ENCODE measurements around the gene NDUFB6.

Gene NDUFB6

DNA sequence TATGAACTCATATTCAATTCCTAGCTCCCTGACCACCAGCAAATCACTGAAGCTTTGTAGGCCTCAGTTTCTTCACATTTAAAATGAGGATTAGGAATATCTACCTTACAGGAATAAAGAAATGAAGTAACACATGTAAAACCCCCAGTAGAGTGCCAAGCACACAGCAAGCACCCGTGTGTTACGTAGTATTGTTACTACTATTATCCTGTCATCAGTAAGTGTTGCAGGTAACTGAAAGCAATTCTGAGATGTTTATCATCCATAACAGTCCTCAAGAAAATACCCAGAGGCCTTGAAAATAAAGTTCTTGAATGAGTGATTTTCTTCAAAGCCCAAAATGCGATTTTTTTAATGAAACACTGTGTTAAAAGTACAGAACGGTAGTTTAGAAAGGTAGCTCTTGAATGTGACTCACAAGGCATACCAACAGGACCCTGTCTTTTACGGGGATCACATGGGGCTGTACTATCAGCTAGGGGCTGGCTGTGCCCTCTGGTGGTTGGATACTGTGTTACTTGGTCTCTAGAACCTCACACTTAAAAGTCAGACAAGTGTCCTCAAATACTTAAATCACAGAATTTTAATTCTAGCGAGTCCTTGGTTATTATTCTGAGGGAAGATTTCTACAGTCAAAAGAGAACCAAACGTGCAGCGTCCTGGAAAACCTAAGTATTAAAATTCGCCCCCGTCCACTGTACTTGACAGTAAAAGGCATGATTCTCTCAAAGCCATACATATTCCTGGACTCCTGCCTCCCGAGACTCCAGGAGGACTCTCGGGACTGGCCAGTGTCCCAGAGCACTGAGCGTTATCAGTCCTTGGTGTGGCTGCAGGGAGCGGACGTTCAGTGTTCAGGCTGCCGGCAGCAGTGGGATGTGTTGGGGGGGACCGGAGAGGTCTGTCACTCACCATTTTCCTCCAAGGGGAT, 725 bp downstream of the NDUFB6 start:
- no peaks in the 10 kb centered on the region for H3K9me3 ChIP-seq (ENCODE audit: control insufficient read depth, low read length)
- peak overlapping the region; percentile 95 for H3K4me3 ChIP-seq (ENCODE audit: insufficient read depth, low read depth, low read length)
- H3K4me1 ChIP-seq (ENCODE audit: control insufficient read depth, insufficient read depth, low read length), result no peaks in the 10 kb centered on the region
- no peaks in the 10 kb centered on the region for H3K27me3 ChIP-seq (ENCODE audit: control insufficient read depth, insufficient read depth, low read length, poor library complexity, severe bottlenecking)
- WGBS, 2 experiments, result 1 to 3% methylated on average over 15 to 17 of the region's 17 CpGs
- H3K27ac ChIP-seq (ENCODE audit: insufficient read depth, low read depth, low read length, poor library complexity, severe bottlenecking), result peak overlapping the region; percentile 52
- H3K36me3 ChIP-seq (ENCODE audit: control insufficient read depth, insufficient read depth, low read length), result no peaks in the 10 kb centered on the region

DNA sequence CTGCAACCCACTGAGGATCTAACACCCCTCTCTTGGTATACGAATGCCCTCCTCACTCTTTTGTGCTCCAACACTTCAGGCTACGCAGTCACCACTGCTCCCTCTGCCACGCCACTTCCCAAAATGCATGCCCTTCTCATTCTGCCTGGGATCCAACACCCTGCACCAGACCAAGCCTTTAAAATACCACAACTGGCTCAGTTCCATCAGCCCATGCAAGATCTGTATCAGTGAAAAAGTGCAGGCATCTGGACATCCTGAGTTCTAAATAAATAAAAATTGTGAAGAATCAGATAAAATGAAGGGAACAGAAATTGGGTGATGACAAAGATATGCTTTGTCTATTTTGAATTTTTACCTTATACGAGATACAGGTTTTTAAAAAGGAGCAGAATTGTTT, 2.7 kb downstream of the NDUFB6 start:
- Histone ChIP-seq H3K4me1 (ENCODE audit: control insufficient read depth, insufficient read depth, low read length) (no peaks in the 10 kb centered on the region), H3K9me3 (ENCODE audit: control insufficient read depth, low read length) (no peaks in the 10 kb centered on the region), H3K4me3 (ENCODE audit: insufficient read depth, low read depth, low read length) (no peak overlapping the region), H3K27ac (ENCODE audit: insufficient read depth, low read depth, low read length, poor library complexity, severe bottlenecking) (no peak overlapping the region), H3K36me3 (ENCODE audit: control insufficient read depth, insufficient read depth, low read length) (peaks cover 10% of the 10 kb centered on the region), H3K27me3 (ENCODE audit: control insufficient read depth, insufficient read depth, low read length, poor library complexity, severe bottlenecking) (no peaks in the 10 kb centered on the region)
- 93 to 95% methylated on average over 3 to 4 of the region's 4 CpGs for WGBS, 2 experiments

GRCh38 chr9:32566770-32567169, 6.2 kb downstream of the NDUFB6 start:
- no peaks in the 10 kb centered on the region for H3K27me3 ChIP-seq (ENCODE audit: control insufficient read depth, insufficient read depth, low read length, poor library complexity, severe bottlenecking)
- 95 to 96% methylated on average over 26 of the region's 26 CpGs for WGBS, 2 experiments

DNA sequence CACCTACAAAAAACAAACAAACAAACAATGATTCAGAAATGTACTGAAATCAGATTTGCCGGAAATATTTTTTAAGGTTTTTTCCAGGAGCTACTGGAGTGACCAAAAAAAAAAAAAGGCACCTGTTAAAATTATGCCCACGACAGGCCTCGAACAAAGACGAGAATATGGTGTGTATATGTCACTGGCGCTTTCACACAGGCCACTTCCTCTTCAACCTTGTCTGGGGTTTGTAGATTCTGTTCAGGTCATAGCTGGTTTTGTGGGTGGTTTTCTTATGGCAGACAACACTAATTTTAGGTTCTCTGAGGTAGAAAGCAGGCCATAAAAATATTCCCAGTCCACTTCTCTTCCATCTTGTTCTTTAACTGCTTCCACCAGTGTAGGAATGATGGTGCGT, 7.0 kb downstream of the NDUFB6 start:
- Histone ChIP-seq H3K9me3 (ENCODE audit: control insufficient read depth, low read length) (no peaks in the 10 kb centered on the region), H3K27me3 (ENCODE audit: control insufficient read depth, insufficient read depth, low read length, poor library complexity, severe bottlenecking) (no peaks in the 10 kb centered on the region)

More at GRCh38 chr9:32566770-32567169, 6.2 kb downstream of the NDUFB6 start:
- no peak overlapping the region for H3K27ac ChIP-seq (ENCODE audit: insufficient read depth, low read depth, low read length, poor library complexity, severe bottlenecking)
- no peak overlapping the region for H3K4me3 ChIP-seq (ENCODE audit: insufficient read depth, low read depth, low read length)
- H3K36me3 ChIP-seq (ENCODE audit: control insufficient read depth, insufficient read depth, low read length), result peaks cover 10% of the 10 kb centered on the region
- H3K9me3 ChIP-seq (ENCODE audit: control insufficient read depth, low read length), result no peaks in the 10 kb centered on the region
- H3K4me1 ChIP-seq (ENCODE audit: control insufficient read depth, insufficient read depth, low read length), result no peaks in the 10 kb centered on the region

GRCh38 chr9:32558408-32558934, 14.5 kb downstream of the NDUFB6 start:
- Histone ChIP-seq H3K4me1 (ENCODE audit: control insufficient read depth, insufficient read depth, low read length) (no peaks in the 10 kb centered on the region), H3K27me3 (ENCODE audit: control insufficient read depth, insufficient read depth, low read length, poor library complexity, severe bottlenecking) (no peaks in the 10 kb centered on the region), H3K27ac (ENCODE audit: insufficient read depth, low read depth, low read length, poor library complexity, severe bottlenecking) (no peak overlapping the region), H3K9me3 (ENCODE audit: control insufficient read depth, low read length) (no peaks in the 10 kb centered on the region), H3K4me3 (ENCODE audit: insufficient read depth, low read depth, low read length) (no peak overlapping the region), H3K36me3 (ENCODE audit: control insufficient read depth, insufficient read depth, low read length) (no peaks in the 10 kb centered on the region)
- WGBS, 2 experiments, result 94 to 97% methylated on average over 2 of the region's 3 CpGs

More for the DNA sequence above, 7.0 kb downstream of the NDUFB6 start:
- Histone ChIP-seq H3K27ac (ENCODE audit: insufficient read depth, low read depth, low read length, poor library complexity, severe bottlenecking) (no peak overlapping the region), H3K4me1 (ENCODE audit: control insufficient read depth, insufficient read depth, low read length) (no peaks in the 10 kb centered on the region), H3K36me3 (ENCODE audit: control insufficient read depth, insufficient read depth, low read length) (peaks cover 10% of the 10 kb centered on the region), H3K4me3 (ENCODE audit: insufficient read depth, low read depth, low read length) (no peak overlapping the region)
- 98% methylated on average over 5 to 6 of the region's 6 CpGs for WGBS, 2 experiments

- Histone ChIP-seq H3K27me3 (ENCODE audit: control insufficient read depth, insufficient read depth, low read length, poor library complexity, severe bottlenecking) (no peaks in the 10 kb centered on the region), H3K4me3 (ENCODE audit: insufficient read depth, low read depth, low read length) (no peak overlapping the region), H3K4me1 (ENCODE audit: control insufficient read depth, insufficient read depth, low read length) (no peaks in the 10 kb centered on the region), H3K36me3 (ENCODE audit: control insufficient read depth, insufficient read depth, low read length) (no peaks in the 10 kb centered on the region), H3K27ac (ENCODE audit: insufficient read depth, low read depth, low read length, poor library complexity, severe bottlenecking) (no peak overlapping the region), H3K9me3 (ENCODE audit: control insufficient read depth, low read length) (no peaks in the 10 kb centered on the region)
Observed at GRCh38 chr9:32554591-32554990, 18.4 kb downstream of the NDUFB6 start.

DNA sequence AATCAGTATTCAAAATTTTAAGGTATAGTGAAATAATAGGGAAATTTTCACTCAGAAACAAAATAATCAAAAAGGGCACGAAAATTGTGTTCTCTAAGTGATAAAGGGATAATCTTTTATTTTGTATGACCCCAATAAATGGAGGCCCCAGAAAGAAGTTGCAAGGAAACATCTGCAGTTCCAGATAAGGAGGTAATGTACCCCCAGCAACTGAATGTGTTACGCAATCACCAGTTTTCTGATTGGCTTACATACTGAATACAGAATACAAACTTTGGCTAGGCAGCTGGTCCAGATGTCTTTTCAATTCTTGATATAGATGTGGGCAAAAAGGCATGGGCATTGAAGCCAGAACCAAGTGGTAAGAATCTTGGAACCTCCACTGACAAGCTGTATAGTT, 18.9 kb downstream of the NDUFB6 start:
- Histone ChIP-seq H3K27ac (ENCODE audit: insufficient read depth, low read depth, low read length, poor library complexity, severe bottlenecking) (no peak overlapping the region), H3K4me3 (ENCODE audit: insufficient read depth, low read depth, low read length) (no peak overlapping the region), H3K36me3 (ENCODE audit: control insufficient read depth, insufficient read depth, low read length) (no peaks in the 10 kb centered on the region)

DNA sequence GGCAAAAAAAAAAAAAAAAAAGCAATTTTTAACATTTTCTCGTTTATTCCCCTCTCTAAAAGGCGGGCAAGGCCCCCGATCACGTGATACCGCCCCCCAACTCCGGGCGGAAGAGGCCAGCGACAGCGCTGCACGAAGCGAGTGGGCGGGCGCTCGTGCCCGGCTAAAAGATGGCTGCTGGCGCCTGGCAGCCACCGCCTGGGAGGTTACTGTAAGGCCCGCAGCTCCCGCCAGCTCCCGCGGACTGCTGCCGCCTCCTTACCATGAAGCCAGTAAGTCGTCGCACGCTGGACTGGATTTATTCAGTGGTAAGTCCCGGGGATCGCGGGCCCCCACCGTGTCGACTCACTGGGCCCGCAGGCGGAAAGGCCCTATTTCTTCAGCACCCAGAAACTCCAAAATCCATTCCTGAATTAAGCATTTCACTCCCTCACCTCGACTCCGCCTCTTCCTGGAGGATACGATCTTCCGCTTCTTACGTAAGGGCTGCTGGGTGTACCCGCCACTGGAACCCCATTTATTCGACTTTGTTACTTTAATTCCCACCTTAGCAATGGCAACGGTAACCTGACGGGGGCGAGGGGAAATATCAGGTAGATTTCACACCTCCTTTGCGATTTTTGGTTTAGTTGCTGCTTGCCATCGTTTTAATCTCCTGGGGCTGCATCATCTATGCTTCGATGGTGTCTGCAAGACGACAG, 20.6 kb downstream of the NDUFB6 start, which contains the start of the genes SMIM27 and TOPORS:
TSS of gene SMIM27 (plus strand) at position 156 of the 701 bp plus-strand sequence. CDS start at position 264, 108 bp downstream.
TSS of gene TOPORS (minus strand) at position 415 of the 701 bp plus-strand sequence. CDS start at position 265, 150 bp downstream.
- H3K27ac ChIP-seq (ENCODE audit: insufficient read depth, low read depth, low read length, poor library complexity, severe bottlenecking), result peak within 1 kb of the TSS; percentile 95
- no peaks in the 10 kb centered on the region for H3K9me3 ChIP-seq (ENCODE audit: control insufficient read depth, low read length)
- no peaks in the 10 kb centered on the region for H3K4me1 ChIP-seq (ENCODE audit: control insufficient read depth, insufficient read depth, low read length)
- no peaks in the 10 kb centered on the region for H3K36me3 ChIP-seq (ENCODE audit: control insufficient read depth, insufficient read depth, low read length)
- 1% methylated on average over 46 of the region's 46 CpGs for WGBS, 2 experiments
- peak within 1 kb of the TSS; percentile 80 for H3K4me3 ChIP-seq (ENCODE audit: insufficient read depth, low read depth, low read length)
- H3K27me3 ChIP-seq (ENCODE audit: control insufficient read depth, insufficient read depth, low read length, poor library complexity, severe bottlenecking), result no peaks in the 10 kb centered on the region

More for the DNA sequence above, 18.9 kb downstream of the NDUFB6 start:
- Histone ChIP-seq H3K27me3 (ENCODE audit: control insufficient read depth, insufficient read depth, low read length, poor library complexity, severe bottlenecking) (no peaks in the 10 kb centered on the region), H3K4me1 (ENCODE audit: control insufficient read depth, insufficient read depth, low read length) (no peaks in the 10 kb centered on the region), H3K9me3 (ENCODE audit: control insufficient read depth, low read length) (no peaks in the 10 kb centered on the region)
- 93 to 97% methylated on average over 2 of the region's 2 CpGs for WGBS, 2 experiments

GRCh38 chr9:32551276-32552051, 21.5 kb downstream of the NDUFB6 start:
- peak overlapping the region; percentile 80 for H3K4me3 ChIP-seq (ENCODE audit: insufficient read depth, low read depth, low read length)
- peak overlapping the region; percentile 95 for H3K27ac ChIP-seq (ENCODE audit: insufficient read depth, low read depth, low read length, poor library complexity, severe bottlenecking)
- H3K4me1 ChIP-seq (ENCODE audit: control insufficient read depth, insufficient read depth, low read length), result no peaks in the 10 kb centered on the region
- H3K36me3 ChIP-seq (ENCODE audit: control insufficient read depth, insufficient read depth, low read length), result no peaks in the 10 kb centered on the region
- 0 to 1% methylated on average over 36 of the region's 36 CpGs for WGBS, 2 experiments
- H3K9me3 ChIP-seq (ENCODE audit: control insufficient read depth, low read length), result no peaks in the 10 kb centered on the region
- no peaks in the 10 kb centered on the region for H3K27me3 ChIP-seq (ENCODE audit: control insufficient read depth, insufficient read depth, low read length, poor library complexity, severe bottlenecking)
